H9 (cell line): ENCODE results near the gene NAA15. TPM values are rescaled to one million over a fixed set of nuclear protein-coding genes. Genes with fewer than 3 reads are reported as not detected.

Experiments used
- DNase-seq: peaks from one replicate; pipeline ENCODE4 v3.0.0-alpha.2; 2017
- H2AFZ ChIP-seq: one replicate; pipeline ENCODE4 v1.6.1; 2013; ENCODE audit warnings: mild to moderate bottlenecking, low read length, control low read depth, moderate library complexity
- H2AK5ac ChIP-seq: 2 replicates; pipeline ENCODE4 v1.6.1; 2013; ENCODE audit warnings: low read length, control low read depth, mixed read lengths; ENCODE audit not compliant: insufficient read length
- H2BK120ac ChIP-seq: one replicate; pipeline ENCODE4 v1.6.1; 2013; ENCODE audit warnings: low read depth, mild to moderate bottlenecking, low read length, control low read depth, inconsistent platforms; ENCODE audit not compliant: poor library complexity, severe bottlenecking
- H2BK12ac ChIP-seq: 2 replicates; pipeline ENCODE4 v1.6.1; 2013; ENCODE audit warnings: low read length, control low read depth, mixed read lengths, low read depth; ENCODE audit not compliant: insufficient read length
- H2BK15ac ChIP-seq: 2 replicates; pipeline ENCODE4 v1.6.1; 2013; ENCODE audit warnings: low read depth, low read length, control low read depth
- H2BK20ac ChIP-seq: one replicate; pipeline ENCODE4 v1.6.1; 2013; ENCODE audit warnings: low read depth, mild to moderate bottlenecking, low read length, control low read depth, inconsistent platforms; ENCODE audit not compliant: poor library complexity, severe bottlenecking
- H2BK5ac ChIP-seq: 2 replicates; pipeline ENCODE4 v1.6.1; 2013; ENCODE audit warnings: low read length, control low read depth, mixed read lengths; ENCODE audit not compliant: insufficient read length
- H3K14ac ChIP-seq: 2 replicates; pipeline ENCODE4 v1.6.1; 2013; ENCODE audit warnings: low read length, control low read depth; ENCODE audit not compliant: insufficient read depth
- H3K18ac ChIP-seq: 2 replicates; pipeline ENCODE4 v1.6.1; 2013; ENCODE audit warnings: low read depth, mild to moderate bottlenecking, mixed read lengths, low read length, control low read depth; ENCODE audit not compliant: insufficient read length
- H3K23ac ChIP-seq: 2 replicates; pipeline ENCODE4 v1.6.1; 2013; ENCODE audit warnings: low read length, control low read depth, mixed read lengths, low read depth; ENCODE audit not compliant: insufficient read length
- H3K23me2 ChIP-seq: 2 replicates; pipeline ENCODE4 v1.6.1; 2013; ENCODE audit warnings: low read depth, mild to moderate bottlenecking, mixed read lengths, low read length, control low read depth; ENCODE audit not compliant: insufficient read length, poor library complexity, severe bottlenecking
- H3K27ac ChIP-seq: 2 replicates; pipeline ENCODE4 v1.5.1; 2013; ENCODE audit warnings: low read length, control low read depth, mixed read lengths, low read depth; ENCODE audit not compliant: insufficient read length
- H3K27me3 ChIP-seq: 2 replicates; pipeline ENCODE4 v1.6.1; 2013; ENCODE audit warnings: low read length, control low read depth, inconsistent platforms; ENCODE audit not compliant: insufficient read depth
- H3K4ac ChIP-seq: 2 replicates; pipeline ENCODE4 v1.6.1; 2013; ENCODE audit warnings: low read depth, mild to moderate bottlenecking, control low read depth, inconsistent platforms, low read length, moderate library complexity
- H3K4me1 ChIP-seq: 2 replicates; pipeline ENCODE4 v1.6.1; 2013; ENCODE audit warnings: low read length, control low read depth, inconsistent platforms; ENCODE audit not compliant: insufficient read depth
- H3K4me2 ChIP-seq: 2 replicates; pipeline ENCODE4 v1.6.1; 2013; ENCODE audit warnings: low read length, control low read depth, mixed read lengths; ENCODE audit not compliant: insufficient read length, insufficient read depth
- H3K56ac ChIP-seq: 2 replicates; pipeline ENCODE4 v1.6.1; 2013; ENCODE audit warnings: low read depth, mild to moderate bottlenecking, mixed read lengths, low read length, control low read depth; ENCODE audit not compliant: insufficient read length
- H3K79me1 ChIP-seq: 2 replicates; pipeline ENCODE4 v1.6.1; 2013; ENCODE audit warnings: low read depth, mild to moderate bottlenecking, moderate library complexity, low read length, control low read depth, inconsistent platforms; ENCODE audit not compliant: insufficient read depth, poor library complexity, severe bottlenecking
- H3K79me2 ChIP-seq: 2 replicates; pipeline ENCODE4 v1.6.1; 2013; ENCODE audit warnings: low read length, control low read depth, inconsistent platforms; ENCODE audit not compliant: insufficient read depth
- H3K9ac ChIP-seq: 2 replicates; pipeline ENCODE4 v1.6.1; 2013; ENCODE audit warnings: low read length, control low read depth, mixed read lengths; ENCODE audit not compliant: insufficient read length; ENCODE audit errors: extremely low read depth
- H3K9me3 ChIP-seq: one replicate; pipeline ENCODE4 v1.6.1; 2013; ENCODE audit warnings: low read depth, low read length, inconsistent platforms; ENCODE audit not compliant: control insufficient read depth
- H3T11ph ChIP-seq: one replicate; pipeline ENCODE4 v1.6.1; 2013; ENCODE audit warnings: mild to moderate bottlenecking, low read length, control low read depth, inconsistent platforms
- H4K20me1 ChIP-seq: one replicate; pipeline ENCODE4 v1.6.1; 2013; ENCODE audit not compliant: control insufficient read depth, insufficient read length, insufficient read depth
- H4K5ac ChIP-seq: 2 replicates; pipeline ENCODE4 v1.6.1; 2013; ENCODE audit warnings: low read depth, mild to moderate bottlenecking, mixed read lengths, low read length, control low read depth; ENCODE audit not compliant: insufficient read length
- H4K8ac ChIP-seq: replicated peaks from 2 replicates; pipeline ENCODE4 v1.6.1; 2013; ENCODE audit warnings: low read length, control low read depth, mixed read lengths, low read depth; ENCODE audit not compliant: insufficient read length
- H4K91ac ChIP-seq: 2 replicates; pipeline ENCODE4 v1.6.1; 2013; ENCODE audit warnings: low read depth, mild to moderate bottlenecking, moderate library complexity, mixed read lengths, low read length, control low read depth; ENCODE audit not compliant: insufficient read length
- H3K27ac Mint-ChIP-seq, 3 experiments: 2 replicates in 2 of 3; 3 replicates in 1 of 3; pipeline ENCODE4 v1.8.0; 2020 to 2021; ENCODE audit warnings: mixed read lengths in 3 of 3, mild to moderate bottlenecking in 1 of 3, moderate library complexity in 1 of 3
- H3K27me3 Mint-ChIP-seq: 2 replicates; pipeline ENCODE4 v1.8.0; 2021; ENCODE audit warnings: low read depth, mild to moderate bottlenecking, moderate library complexity, mixed read lengths
- H3K36me3 Mint-ChIP-seq, 3 experiments: 2 replicates in 2 of 3; 3 replicates in 1 of 3; pipeline ENCODE4 v1.8.0; 2020 to 2021; ENCODE audit warnings: low read depth in 3 of 3, mixed read lengths in 3 of 3; ENCODE audit not compliant: insufficient read depth in 1 of 3
- H3K4me1 Mint-ChIP-seq, 2 experiments: 2 replicates each; pipeline ENCODE4 v1.8.0; 2020; ENCODE audit warnings: mixed read lengths in 2 of 2
- H3K4me3 Mint-ChIP-seq, 2 experiments: 2 replicates in 1 of 2; 3 replicates in 1 of 2; pipeline ENCODE4 v1.8.0; 2020 to 2021; ENCODE audit warnings: mild to moderate bottlenecking in 2 of 2, mixed read lengths in 2 of 2, moderate library complexity in 1 of 2
- H3K9me3 Mint-ChIP-seq, 2 experiments: 2 replicates in 1 of 2; 3 replicates in 1 of 2; pipeline ENCODE4 v1.8.0; 2020; ENCODE audit warnings: mild to moderate bottlenecking in 2 of 2, mixed read lengths in 2 of 2, moderate library complexity in 1 of 2
- WGBS: extraction: QIAGEN DNeasy Blood & Tissue Kit; methylation state at CpG from one replicate; pipeline ENCODE4 v1.1.7; 2013; ENCODE audit warnings: missing lambda C conversion rate, low lambda C conversion rate, mixed read lengths; ENCODE audit not compliant: insufficient read length; ENCODE audit errors: extremely low coverage; 5-methylcytosine and 5-hydroxymethylcytosine counted together
- total RNA-seq: library from RNA; stranded (reverse); gene quantifications from 2 replicates; pipeline ENCODE4 v1.2.1, GENCODE V29; 2021
- TF ChIP-seq, protein P1 (sequence below): fragments of 200-600 bp; sonication (generic); conservative IDR thresholded peaks from 3 replicates; pipeline ENCODE4 v1.8.0; 2021; ENCODE audit warnings: antibody characterized with exemption, mild to moderate bottlenecking

Gene NAA15
- total RNA-seq, 1 experiment from 2014 or later, result 115 TPM

DNA sequence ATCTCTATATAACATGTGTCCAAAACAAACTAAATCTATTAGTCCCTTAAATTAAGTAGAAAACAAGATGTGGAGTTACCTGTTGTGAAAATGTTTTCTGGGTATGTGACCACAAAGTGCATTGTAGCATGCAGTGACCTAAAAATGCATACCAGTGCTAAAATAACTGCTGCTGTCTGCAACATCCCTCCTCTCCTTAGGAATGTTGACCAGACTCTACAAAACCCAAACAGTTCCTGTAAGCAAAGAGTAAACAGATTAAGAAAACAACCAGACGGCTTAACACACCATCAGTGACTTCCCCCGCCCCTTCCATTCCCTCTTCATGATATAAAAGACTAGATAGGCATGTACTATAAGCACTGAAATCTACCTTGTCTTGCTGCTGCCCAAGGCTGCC is 136.8 kb downstream of the NAA15 start:
- no peak for DNase-seq
- H3K4me3 Mint-ChIP-seq, result no peak overlapping the region

More for the DNA sequence above, 136.8 kb downstream of the NAA15 start:
- no peak overlapping the region for H3K18ac ChIP-seq
- peaks cover 3 to 5% of the 10 kb centered on the region in 2 experiments; a peak in 2 of 4 replicates for H3K4me1 Mint-ChIP-seq
- no peaks in the 10 kb centered on the region for H3K4me1 ChIP-seq
- H2BK15ac ChIP-seq, result no peak overlapping the region
- H3K27me3 Mint-ChIP-seq, result no peaks in the 10 kb centered on the region
- no CpG with 5 or more reads among the region's 2 CpGs for WGBS
- no peaks in the 10 kb centered on the region for H3K79me2 ChIP-seq
- H2AK5ac ChIP-seq, result no peak overlapping the region
- H4K8ac ChIP-seq, result no peak overlapping the region
- no peak overlapping the region for H2AFZ ChIP-seq
- no peak overlapping the region for H2BK5ac ChIP-seq
- H3K23me2 ChIP-seq, result no peaks in the 10 kb centered on the region
- H3K4me2 ChIP-seq, result no peak overlapping the region
- H2BK12ac ChIP-seq, result no peak overlapping the region
- no peaks in the 10 kb centered on the region for H3K79me1 ChIP-seq
- H3K27me3 ChIP-seq, result no peaks in the 10 kb centered on the region
- H3K9ac ChIP-seq, result no peak overlapping the region
- H2BK20ac ChIP-seq, result no peak overlapping the region
- H3K9me3 ChIP-seq, result no peaks in the 10 kb centered on the region
- no peak overlapping the region for H3K56ac ChIP-seq
- no peak overlapping the region for H3K27ac Mint-ChIP-seq
- no peak overlapping the region for H4K5ac ChIP-seq
- H3K36me3 Mint-ChIP-seq, result peaks cover 24 to 48% (median 38%) of the 10 kb centered on the region in 3 experiments
- no peaks in the 10 kb centered on the region for H4K20me1 ChIP-seq
- no peak overlapping the region for H4K91ac ChIP-seq
- H3K4ac ChIP-seq, result no peak overlapping the region
- peaks cover 15 to 22% of the 10 kb centered on the region in 2 experiments for H3K9me3 Mint-ChIP-seq
- TF ChIP-seq, protein P1, sequence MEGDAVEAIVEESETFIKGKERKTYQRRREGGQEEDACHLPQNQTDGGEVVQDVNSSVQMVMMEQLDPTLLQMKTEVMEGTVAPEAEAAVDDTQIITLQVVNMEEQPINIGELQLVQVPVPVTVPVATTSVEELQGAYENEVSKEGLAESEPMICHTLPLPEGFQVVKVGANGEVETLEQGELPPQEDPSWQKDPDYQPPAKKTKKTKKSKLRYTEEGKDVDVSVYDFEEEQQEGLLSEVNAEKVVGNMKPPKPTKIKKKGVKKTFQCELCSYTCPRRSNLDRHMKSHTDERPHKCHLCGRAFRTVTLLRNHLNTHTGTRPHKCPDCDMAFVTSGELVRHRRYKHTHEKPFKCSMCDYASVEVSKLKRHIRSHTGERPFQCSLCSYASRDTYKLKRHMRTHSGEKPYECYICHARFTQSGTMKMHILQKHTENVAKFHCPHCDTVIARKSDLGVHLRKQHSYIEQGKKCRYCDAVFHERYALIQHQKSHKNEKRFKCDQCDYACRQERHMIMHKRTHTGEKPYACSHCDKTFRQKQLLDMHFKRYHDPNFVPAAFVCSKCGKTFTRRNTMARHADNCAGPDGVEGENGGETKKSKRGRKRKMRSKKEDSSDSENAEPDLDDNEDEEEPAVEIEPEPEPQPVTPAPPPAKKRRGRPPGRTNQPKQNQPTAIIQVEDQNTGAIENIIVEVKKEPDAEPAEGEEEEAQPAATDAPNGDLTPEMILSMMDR, result no peak
- H2BK120ac ChIP-seq, result no peak overlapping the region
- no peak overlapping the region for H3K27ac ChIP-seq
- H3T11ph ChIP-seq, result no peak overlapping the region
- H3K23ac ChIP-seq, result no peak overlapping the region
- no peak overlapping the region for H3K14ac ChIP-seq
